ENCODE measurements around the gene MEF2D. TPM values are rescaled to one million over a fixed set of nuclear protein-coding genes. Genes with fewer than 3 reads are reported as not detected.

Gene MEF2D
- total RNA-seq, 1 donor from 2014 or later, result 26.6 TPM

GRCh38 chr1:156417401-156418020 lies 83.1 kb downstream of the MEF2D start:
- Mint-ChIP-seq H3K4me3 (ENCODE audit: low read depth) (no peak overlapping the region), H3K9me3 (ENCODE audit: low read depth) (no peaks in the 10 kb centered on the region), H3K4me1 (ENCODE audit: low read depth) (peaks cover 2% of the 10 kb centered on the region), H3K27me3 (peaks cover 85% of the 10 kb centered on the region), H3K27ac (no peak overlapping the region), H3K36me3 (ENCODE audit: insufficient read depth) (no peaks in the 10 kb centered on the region)
- no peak for DNase-seq (ENCODE audit: low spot score, unreplicated experiment)
- no peak for TF ChIP-seq CTCF (IDR thresholded peaks at IDR 0.05; ENCODE audit: unreplicated experiment)

GRCh38 chr1:156416993-156417392 lies 83.6 kb downstream of the MEF2D start:
- Mint-ChIP-seq H3K4me1 (ENCODE audit: low read depth) (peaks cover 2% of the 10 kb centered on the region), H3K27me3 (peaks cover 85% of the 10 kb centered on the region), H3K27ac (no peak overlapping the region), H3K36me3 (ENCODE audit: insufficient read depth) (no peaks in the 10 kb centered on the region), H3K4me3 (ENCODE audit: low read depth) (no peak overlapping the region), H3K9me3 (ENCODE audit: low read depth) (no peaks in the 10 kb centered on the region)
- no peak for TF ChIP-seq CTCF (IDR thresholded peaks at IDR 0.05; ENCODE audit: unreplicated experiment)
- DNase-seq (ENCODE audit: low spot score, unreplicated experiment), result no peak

GRCh38 chr1:156414461-156415064 lies 86.0 kb downstream of the MEF2D start:
- no peak for TF ChIP-seq CTCF (IDR thresholded peaks at IDR 0.05; ENCODE audit: unreplicated experiment)
- H3K36me3 Mint-ChIP-seq (ENCODE audit: insufficient read depth), result no peaks in the 10 kb centered on the region
- DNase-seq (ENCODE audit: low spot score, unreplicated experiment), result peak; percentile 58
- no peaks in the 10 kb centered on the region for H3K4me1 Mint-ChIP-seq (ENCODE audit: low read depth)
- peak overlapping the region; percentile 2 for H3K27ac Mint-ChIP-seq
- H3K9me3 Mint-ChIP-seq (ENCODE audit: low read depth), result no peaks in the 10 kb centered on the region
- H3K4me3 Mint-ChIP-seq (ENCODE audit: low read depth), result no peak overlapping the region
- H3K27me3 Mint-ChIP-seq, result peaks cover 84% of the 10 kb centered on the region

Small RNAs within 50 kb of the gene (microRNA-seq; reads per million reads assigned to microRNA genes)
- gene MIR9-1 (ENCODE audit: borderline number of aligned reads, unreplicated experiment), result not detected

Other genes with a start within 250 kb of the MEF2D start
- gene SMG5, start 217.9 kb downstream of the MEF2D start, total RNA-seq, result 114 TPM in 2 replicates
- 5.1 and 5.9 TPM in 2 replicates for gene TMEM79, start 216.4 kb downstream of the MEF2D start, total RNA-seq
- 57.1 and 59.3 TPM in 2 replicates for gene GLMP, start 205.1 kb downstream of the MEF2D start, total RNA-seq
- gene VHLL, start 201.5 kb downstream of the MEF2D start, total RNA-seq, result 0.46 TPM in 1 of 2 replicates, not detected in the other
- 260 and 270 TPM in 2 replicates for gene CCT3, start 162.5 kb downstream of the MEF2D start, total RNA-seq
- gene TSACC, start 162.2 kb downstream of the MEF2D start, total RNA-seq, result 0.65 and 0.95 TPM in 2 replicates
- gene RHBG, start 131.6 kb downstream of the MEF2D start, total RNA-seq, result 0.36 and 0.71 TPM in 2 replicates
- gene IQGAP3, start 71.8 kb upstream of the MEF2D start, total RNA-seq, result 29.6 and 32.4 TPM in 2 replicates
- gene TTC24, start 78.9 kb upstream of the MEF2D start, total RNA-seq, result not detected in 2 replicates
- 108 and 115 TPM in 2 replicates for gene NAXE, start 91.0 kb upstream of the MEF2D start, total RNA-seq
- 26.2 and 27.0 TPM in 2 replicates for gene GPATCH4, start 100.7 kb upstream of the MEF2D start, total RNA-seq
- 0.38 and 0.93 TPM in 2 replicates for gene HAPLN2, start 118.6 kb upstream of the MEF2D start, total RNA-seq
- gene BCAN, start 141.3 kb upstream of the MEF2D start, total RNA-seq, result not detected in 2 replicates
- 33.9 and 39.2 TPM in 2 replicates for gene NES, start 176.6 kb upstream of the MEF2D start, total RNA-seq
- 70.4 and 125 TPM in 2 replicates for gene CRABP2, start 204.8 kb upstream of the MEF2D start, total RNA-seq
- gene METTL25B, start 227.7 kb upstream of the MEF2D start, total RNA-seq, result 40.0 and 42.4 TPM in 2 replicates
- 36.9 and 38.9 TPM in 2 replicates for gene ISG20L2, start 228.0 kb upstream of the MEF2D start, total RNA-seq
- 35.9 and 43.2 TPM in 2 replicates for gene MRPL24, start 240.3 kb upstream of the MEF2D start, total RNA-seq

Data from progenitor cell of endocrine pancreas (in vitro differentiated cells).